K562 (cell line): ENCODE results near the gene KL. TPM values are rescaled to one million over a fixed set of nuclear protein-coding genes. Genes with fewer than 3 reads are reported as not detected.

Experiments
- NR2C1 ChIP-seq, 2 experiments: fragments of 450-650 bp; IDR thresholded peaks; 2 replicates each; pipeline ENCODE4 v1.6.1; 2017; ENCODE audit warnings: mild to moderate bottlenecking in 2 of 2, antibody characterized with exemption in 1 of 2, inconsistent platforms in 1 of 2, missing compliant biosample characterization in 1 of 2, missing genetic modification characterization in 1 of 2
- POLR2AphosphoS5 ChIP-seq: IDR thresholded peaks from 2 replicates; pipeline ENCODE4 v1.6.1; 2011; ENCODE audit warnings: mild to moderate bottlenecking, low read depth, low read length, moderate library complexity; ENCODE audit not compliant: control insufficient read depth, insufficient read depth
- SMARCE1 ChIP-seq: fragments of 450-650 bp; IDR thresholded peaks from 2 replicates; pipeline ENCODE4 v1.7.1; 2016; ENCODE audit warnings: mild to moderate bottlenecking
- TCFL5 ChIP-seq: fragments of 250-450 bp; sonication (Bioruptor Pico); conservative IDR thresholded peaks from 2 replicates; pipeline ENCODE4 v1.6.1; 2021; ENCODE audit warnings: mild to moderate bottlenecking, moderate library complexity, matching md5 sums
- ZNF407 ChIP-seq: fragments of 450-650 bp; IDR thresholded peaks from 2 replicates; pipeline ENCODE4 v1.6.1; 2016; ENCODE audit warnings: low read depth
- polyA plus RNA-seq, 8 experiments: library from polyadenylated mRNA; depleted of rRNA in 4 of 8; stranded (reverse) in 5 of 8; unstranded in 3 of 8; fragments of >200 nt; fragmentation: Nextera tagmentation in 2 of 8; fragmentation: Illumina TruSeq in 1 of 8; extraction: Ambion mirVana in 2 of 8; extraction: Trizol in 1 of 8; gene quantifications; 2 replicates each; pipeline versions ENCODE4 v1.2.1 to v1.2.3, GENCODE V29; 2011 to 2014; ENCODE audit warnings: inconsistent platforms in 1 of 8, missing spikeins in 1 of 8
- total RNA-seq, 7 experiments: library from RNA; depleted of rRNA in 6 of 7; stranded (reverse); fragments of >200 nt in 6 of 7; fragmentation: Illumina TruSeq in 2 of 7; extraction: Trizol in 2 of 7; gene quantifications; 2 replicates each; pipeline versions ENCODE4 v1.2.1 to v1.2.3, GENCODE V29; 2011 to 2021; ENCODE audit warnings: low replicate concordance in 1 of 7
- TF ChIP-seq, protein P1 (sequence below): IDR thresholded peaks from 2 replicates; pipeline ENCODE4 v1.6.1; 2011; ENCODE audit not compliant: insufficient read length; ENCODE audit errors: extremely low read depth
- TF ChIP-seq, protein P2 (sequence below): fragments of 200-800 bp; sonication (Bioruptor generic); IDR thresholded peaks from 2 replicates; pipeline ENCODE4 v1.6.1; 2017; ENCODE audit warnings: missing genetic modification characterization, missing compliant biosample characterization

The KL gene
- total and polyA plus RNA-seq, 9 of the 15 experiments (the other 6 are each of a cell fraction or from before 2014, with no cell fraction given), result not detected

DNA sequence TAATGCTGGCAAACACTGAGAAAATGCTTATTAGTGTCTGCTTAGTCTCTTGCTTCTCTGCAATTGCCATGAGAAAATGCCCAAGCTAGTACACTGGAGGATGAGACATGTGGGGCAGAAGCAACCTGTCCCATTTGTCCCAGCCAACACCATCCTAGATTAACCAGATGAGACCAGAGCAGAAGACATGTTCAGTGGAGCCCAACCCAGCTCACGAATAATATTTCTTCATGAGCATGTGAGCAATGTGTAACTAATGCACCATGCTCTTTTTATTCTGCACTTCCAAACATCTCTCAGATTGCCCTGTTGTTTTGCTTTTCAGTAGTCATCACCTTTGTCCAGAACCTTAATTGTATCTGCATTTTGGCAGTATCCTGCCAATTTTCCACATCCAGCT, 21.4 kb downstream of the KL start (continued):
- TF ChIP-seq ZNF407, result no peak
- no peak for TF ChIP-seq SMARCE1
- TF ChIP-seq NR2C1 (IDR thresholded peaks at IDR 0.05), result no peak
- no peak for TF ChIP-seq NR2C1 (tag; IDR thresholded peaks at IDR 0.05)
- TF ChIP-seq, protein P1, sequence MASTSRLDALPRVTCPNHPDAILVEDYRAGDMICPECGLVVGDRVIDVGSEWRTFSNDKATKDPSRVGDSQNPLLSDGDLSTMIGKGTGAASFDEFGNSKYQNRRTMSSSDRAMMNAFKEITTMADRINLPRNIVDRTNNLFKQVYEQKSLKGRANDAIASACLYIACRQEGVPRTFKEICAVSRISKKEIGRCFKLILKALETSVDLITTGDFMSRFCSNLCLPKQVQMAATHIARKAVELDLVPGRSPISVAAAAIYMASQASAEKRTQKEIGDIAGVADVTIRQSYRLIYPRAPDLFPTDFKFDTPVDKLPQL, result no peak
- TF ChIP-seq TCFL5 (CRISPR knock-in tag), result no peak
- TF ChIP-seq, protein P2, sequence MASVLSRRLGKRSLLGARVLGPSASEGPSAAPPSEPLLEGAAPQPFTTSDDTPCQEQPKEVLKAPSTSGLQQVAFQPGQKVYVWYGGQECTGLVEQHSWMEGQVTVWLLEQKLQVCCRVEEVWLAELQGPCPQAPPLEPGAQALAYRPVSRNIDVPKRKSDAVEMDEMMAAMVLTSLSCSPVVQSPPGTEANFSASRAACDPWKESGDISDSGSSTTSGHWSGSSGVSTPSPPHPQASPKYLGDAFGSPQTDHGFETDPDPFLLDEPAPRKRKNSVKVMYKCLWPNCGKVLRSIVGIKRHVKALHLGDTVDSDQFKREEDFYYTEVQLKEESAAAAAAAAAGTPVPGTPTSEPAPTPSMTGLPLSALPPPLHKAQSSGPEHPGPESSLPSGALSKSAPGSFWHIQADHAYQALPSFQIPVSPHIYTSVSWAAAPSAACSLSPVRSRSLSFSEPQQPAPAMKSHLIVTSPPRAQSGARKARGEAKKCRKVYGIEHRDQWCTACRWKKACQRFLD (CRISPR knock-in tag), result no peak
- no peak for TF ChIP-seq POLR2AphosphoS5
- TF ChIP-seq, all 486 proteins: peak for 0
